Stimulated activated CD8-positive, alpha-beta memory T cell treated with anti-CD3 and anti-CD28 coated beads, Interleukin-7, amount 100 ng/mL, for 1 hour (primary cell): ENCODE measurements around the gene RAB12.

ENCODE experiments used
- DNase-seq, 2 donors: peaks; one replicate each; pipeline ENCODE4 v3.0.0-alpha.2; 2020; ENCODE audit warnings: low read depth in 2 of 2

Gene RAB12

DNA sequence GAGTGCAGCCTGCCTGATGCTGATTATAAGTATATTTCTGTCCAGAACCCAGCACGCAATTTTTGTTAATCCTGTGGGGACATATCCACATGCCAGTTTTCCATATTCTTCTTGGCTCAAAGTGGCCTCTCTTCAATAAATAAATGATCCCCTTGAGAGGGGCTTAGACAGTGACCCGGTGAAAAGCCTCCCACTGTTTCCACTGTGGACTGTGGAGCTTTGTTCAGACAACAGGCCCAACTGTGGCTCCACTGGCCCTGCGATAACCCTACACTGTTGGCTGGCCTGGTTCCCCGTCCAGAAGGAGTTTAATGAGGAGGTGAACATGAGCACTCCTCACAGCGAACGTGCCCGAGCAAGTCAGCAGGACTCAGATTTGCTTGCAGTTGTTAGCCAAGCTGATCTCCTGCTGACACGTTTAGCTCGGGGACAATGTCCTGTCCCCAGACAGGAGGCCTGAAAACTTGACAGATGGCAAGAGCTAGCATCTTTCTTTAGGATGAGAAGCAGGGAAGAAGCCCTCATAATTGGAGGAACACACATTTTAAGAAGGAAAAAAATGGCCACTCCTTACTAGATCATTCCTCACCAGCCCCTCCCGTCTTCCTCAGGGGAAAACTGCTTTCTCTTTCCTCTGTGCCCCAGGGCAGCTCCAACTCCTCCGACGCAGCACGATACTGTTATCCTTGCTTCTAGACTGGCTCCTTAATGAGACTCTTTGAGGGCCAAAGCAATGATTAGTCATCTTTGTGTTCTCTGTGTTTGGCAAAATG lies 76.1 kb downstream of the RAB12 start:
- DNase-seq = no peak

DNA sequence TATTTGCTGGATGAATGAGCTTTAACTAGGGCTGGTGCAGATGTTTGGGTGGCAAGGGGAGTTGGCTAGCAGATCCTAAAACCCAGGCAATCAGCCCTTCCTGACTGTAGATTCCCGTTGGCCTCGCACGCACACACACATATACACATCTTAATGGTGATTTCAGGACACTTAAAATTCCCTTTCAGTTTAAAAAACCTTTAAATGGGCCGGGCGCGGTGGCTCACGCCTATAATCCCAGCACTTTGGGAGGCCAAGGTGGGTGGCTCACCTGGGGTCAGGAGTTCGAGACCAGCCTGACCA lies 76.6 kb downstream of the RAB12 start:
- no peak for DNase-seq

DNA sequence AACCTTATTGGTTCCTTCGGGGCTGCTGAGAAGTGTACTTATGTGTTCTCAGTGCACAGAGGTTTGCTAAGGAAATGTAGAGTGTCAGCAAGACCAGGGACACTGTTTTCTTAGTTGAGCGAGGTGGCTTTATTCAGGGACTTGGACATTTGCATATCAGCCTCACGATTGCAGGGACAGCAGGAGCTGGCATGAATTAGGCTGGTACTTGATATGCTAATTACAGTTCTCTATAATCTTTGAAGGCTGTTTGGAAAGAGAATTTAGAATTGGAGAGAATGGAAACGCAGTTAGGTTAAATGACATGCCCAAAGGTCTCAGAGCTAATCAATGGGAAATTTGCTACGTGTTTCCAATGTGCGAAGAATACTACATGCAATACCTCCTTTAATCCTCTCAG lies 77.4 kb downstream of the RAB12 start:
- no peak for DNase-seq

DNA sequence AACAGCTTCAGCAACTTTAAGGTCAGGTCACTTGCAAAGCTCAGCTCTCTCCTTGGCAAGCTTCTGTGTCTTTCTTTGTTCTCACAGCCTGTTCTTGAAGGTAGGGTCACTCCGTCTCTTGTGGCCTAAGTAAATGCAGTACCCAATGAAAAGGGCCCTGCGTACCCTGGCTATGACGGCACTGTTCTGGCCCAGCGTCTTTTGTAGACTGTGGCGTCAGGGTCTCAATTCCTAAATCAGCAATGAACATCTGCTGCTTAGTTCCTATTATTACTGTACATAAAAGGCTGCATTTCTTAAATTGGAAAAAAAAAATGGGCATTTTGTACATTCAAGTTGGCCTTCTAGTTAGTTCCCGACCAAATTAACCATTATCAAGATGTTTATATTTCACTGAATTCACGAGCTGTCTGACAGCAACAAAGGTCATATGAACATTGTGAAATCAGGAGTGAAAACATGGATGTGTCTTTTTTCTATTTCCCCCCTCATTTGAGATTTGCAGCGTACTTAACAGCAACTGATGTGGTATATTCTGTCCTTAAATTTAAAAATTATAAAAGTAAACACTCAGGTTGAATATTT lies 79.1 kb downstream of the RAB12 start:
- no peak for DNase-seq

DNA sequence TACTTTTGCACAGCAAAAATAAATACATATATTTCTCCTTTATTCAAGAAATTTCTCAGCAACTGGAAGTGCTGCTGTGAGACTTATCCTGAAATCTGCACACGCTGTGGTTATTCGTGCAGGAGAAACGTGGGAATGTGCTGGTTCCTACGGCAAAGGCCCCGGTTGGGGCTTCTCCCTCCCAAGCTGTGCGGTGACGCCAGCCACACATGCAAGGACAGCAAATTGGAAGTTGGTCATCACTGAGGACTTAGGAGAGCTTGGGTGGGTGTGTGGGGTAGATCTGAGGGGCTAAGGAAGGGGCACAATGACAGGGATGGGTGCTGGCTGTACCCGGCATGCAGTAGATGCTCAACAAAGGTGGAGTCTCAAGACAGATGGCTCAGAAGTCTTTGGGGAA lies 79.6 kb downstream of the RAB12 start:
- DNase-seq = no peak
